Stimulated activated CD4-positive, alpha-beta T cell treated with anti-CD3 and anti-CD28 coated beads, Interleukin-12 subunit alpha, Interleukin-12 subunit beta, amount 100 ng/mL, for 48 hours (primary cell): Measurements from ENCODE around the gene C17orf113.

Experiments used
- DNase-seq, 3 donors: peaks; one replicate each; pipeline ENCODE4 v3.0.0-alpha.2; 2020; ENCODE audit warnings: low read depth in 2 of 3, low spot score in 1 of 3

Gene C17orf113

GRCh38 chr17:42072323-42073187 lies 22.2 kb upstream of the C17orf113 start:
- DNase-seq: no peak

GRCh38 chr17:42071810-42072209 lies 21.4 kb upstream of the C17orf113 start:
- no peak for DNase-seq

GRCh38 chr17:42068979-42069378 lies 18.6 kb upstream of the C17orf113 start:
- no peak for DNase-seq

GRCh38 chr17:42067371-42068091 lies 17.1 kb upstream of the C17orf113 start:
- DNase-seq: peak; percentile 43 to 77 (median 68)

- DNase-seq: no peak
Observed at GRCh38 chr17:42065201-42065600, 14.8 kb upstream of the C17orf113 start.

- DNase-seq: no peak
Observed at GRCh38 chr17:42062681-42063080, 12.3 kb upstream of the C17orf113 start.

GRCh38 chr17:42061646-42062487 lies 11.5 kb upstream of the C17orf113 start:
- DNase-seq: no peak

- DNase-seq: no peak
Observed at GRCh38 chr17:42060231-42060630, 9.8 kb upstream of the C17orf113 start.

- DNase-seq: no peak
Observed at GRCh38 chr17:42059815-42060214, 9.4 kb upstream of the C17orf113 start.

GRCh38 chr17:42058063-42058462 lies 7.7 kb upstream of the C17orf113 start:
- DNase-seq: no peak

GRCh38 chr17:42056635-42057034 lies 6.2 kb upstream of the C17orf113 start:
- no peak for DNase-seq

- no peak for DNase-seq
Observed at GRCh38 chr17:42055496-42055895, 5.1 kb upstream of the C17orf113 start.

GRCh38 chr17:42055027-42055426 lies 4.6 kb upstream of the C17orf113 start:
- DNase-seq: no peak

GRCh38 chr17:42053731-42054500 lies 3.5 kb upstream of the C17orf113 start:
- DNase-seq: no peak

GRCh38 chr17:42052346-42052877 lies 2.0 kb upstream of the C17orf113 start:
- DNase-seq: no peak

GRCh38 chr17:42051645-42052044 lies 1.2 kb upstream of the C17orf113 start:
- no peak for DNase-seq

GRCh38 chr17:42051013-42051400 lies 606 bp upstream of the C17orf113 start:
- no peak for DNase-seq

GRCh38 chr17:42049834-42050392 lies 488 bp downstream of the C17orf113 start:
- no peak for DNase-seq

- no peak for DNase-seq
Observed at GRCh38 chr17:42047343-42047742, 3.1 kb downstream of the C17orf113 start.

- DNase-seq: no peak
Observed at GRCh38 chr17:42045719-42046118, 4.7 kb downstream of the C17orf113 start.
